Measurements from ENCODE around the gene KCNJ16. TPM values are rescaled to one million over a fixed set of nuclear protein-coding genes. Genes with fewer than 3 reads are reported as not detected.

Gene KCNJ16
- under 0.01 TPM in 1 of 2 replicates, not detected in the other for total RNA-seq

DNA sequence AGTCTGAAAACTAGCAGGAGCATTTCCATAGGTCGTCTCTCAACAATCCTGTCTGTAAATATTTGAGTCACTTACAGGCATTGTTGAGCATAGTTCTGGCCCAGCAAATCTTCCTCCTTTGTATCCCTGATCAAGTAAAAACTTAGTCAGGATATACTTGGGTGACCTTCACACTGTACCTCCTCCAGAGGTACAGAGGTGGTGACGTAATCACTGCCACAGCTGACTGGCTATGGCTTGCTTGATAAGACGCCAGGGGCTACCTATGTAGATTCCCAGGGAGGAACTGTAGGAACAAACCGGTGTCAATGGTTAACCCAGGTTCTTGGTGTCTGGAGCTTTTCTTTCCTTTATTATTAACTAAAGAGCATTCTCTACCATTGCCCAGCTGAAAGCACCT is at the start of gene KCNJ16:
TSS of gene KCNJ16 (plus strand) at position 270 of the 400 bp plus-strand sequence. CDS start 56,863 bp downstream, outside the sequence.

DNA sequence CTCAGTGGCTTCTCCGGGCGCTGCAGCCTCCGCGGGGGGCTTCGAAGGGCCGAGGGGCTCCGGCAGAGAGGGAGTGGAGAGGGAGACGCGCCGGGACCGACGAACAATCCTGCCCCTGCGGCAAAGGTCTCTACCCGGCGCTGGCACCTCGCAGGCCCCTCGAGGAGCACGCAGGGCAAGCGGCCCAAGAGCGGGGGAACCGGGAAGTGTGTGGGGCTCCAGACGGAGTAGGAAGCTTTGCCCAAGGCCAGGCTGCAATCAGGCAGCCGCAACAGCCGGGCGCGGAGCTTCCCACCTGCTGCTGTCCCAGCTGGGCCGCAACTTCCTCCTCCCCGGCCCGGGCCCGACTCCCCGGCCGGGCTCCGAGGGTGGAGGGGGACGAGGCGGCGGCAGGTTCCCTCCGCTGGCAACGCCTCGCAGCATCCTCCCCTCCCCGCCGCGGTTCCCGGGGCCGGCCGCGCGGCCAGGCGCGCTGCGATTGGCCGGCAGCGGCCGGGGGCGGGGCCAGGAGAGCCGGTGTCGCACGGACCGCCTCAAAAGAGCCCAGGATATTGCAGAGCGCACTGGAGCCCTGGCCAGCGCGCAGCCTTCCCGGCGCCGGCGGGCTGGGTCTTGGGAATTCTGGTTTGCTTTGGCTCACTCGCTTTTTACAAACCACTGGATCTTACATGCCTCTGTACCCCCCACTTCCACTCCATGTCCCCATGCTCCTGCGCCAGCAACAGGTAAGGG is 94.1 kb downstream of the KCNJ16 start, which contains the start of gene KCNJ2:
TSS of gene KCNJ2 (plus strand) at position 556 of the 732 bp plus-strand sequence. CDS start 5,508 bp downstream, outside the sequence.

Other genes with a start within 250 kb of the KCNJ16 start
- gene KCNJ2, start 94.3 kb downstream of the KCNJ16 start, total RNA-seq: 8.6 and 61.5 TPM in 2 replicates